Panc1 (cell line): ENCODE results near the gene GRIN2A. TPM values are rescaled to one million over a fixed set of nuclear protein-coding genes. Genes with fewer than 3 reads are reported as not detected.

Experiments
- ATAC-seq: fragments of 200-7000 bp; cut with Tn5 transposase; 2 replicates; pipeline ENCODE4 v1.9.1; 2020; ENCODE audit warnings: mild to moderate bottlenecking, moderate library complexity
- BruUV-seq: library from RNA; stranded (reverse); fragments of 400-500 nt; replicated peaks from 2 replicates; lab custom pipeline; 2021; lab: Mats Ljungman, UMichigan
- CTCF ChIA-PET: fragments of 300-600 bp; sonication (Branson Sonifier 250); formaldehyde crosslinking; loops from one replicate; lab custom pipeline; 2022; ENCODE audit warnings: antibody characterized with exemption; lab: Charles Lee
- POLR2A ChIA-PET: fragments of 300-600 bp; sonication (Branson Sonifier 250); formaldehyde crosslinking; loops from one replicate; lab custom pipeline; 2022; ENCODE audit warnings: antibody characterized with exemption; lab: Charles Lee
- DNase-seq: peaks from one replicate; pipeline ENCODE4 v3.0.0-alpha.2; 2010; ENCODE audit warnings: low read depth, low spot score
- H3K27ac ChIP-seq: 2 replicates; pipeline ENCODE4 v1.5.1; 2011; ENCODE audit warnings: mild to moderate bottlenecking, low read length, inconsistent platforms
- H3K27me3 ChIP-seq: fragments of 200-500 bp; sonication (Bioruptor generic); 2 replicates; pipeline ENCODE4 v1.6.0; 2014; ENCODE audit warnings: low read length, inconsistent platforms; ENCODE audit not compliant: control insufficient read depth, insufficient read depth
- H3K36me3 ChIP-seq: fragments of 200-500 bp; sonication (Bioruptor generic); 2 replicates; pipeline ENCODE4 v1.5.1; 2014; ENCODE audit warnings: inconsistent platforms, mild to moderate bottlenecking, low read length, moderate library complexity; ENCODE audit not compliant: control insufficient read depth, insufficient read depth
- H3K4me1 ChIP-seq: 2 replicates; pipeline ENCODE4 v1.5.1; 2011; ENCODE audit warnings: inconsistent platforms, mild to moderate bottlenecking, low read length, moderate library complexity; ENCODE audit not compliant: control insufficient read depth, insufficient read depth
- H3K4me3 ChIP-seq, 2 experiments: 2 replicates each; pipeline ENCODE4 v1.5.1; 2011 to 2012; ENCODE audit warnings: low read depth in 2 of 2, low read length in 2 of 2, mild to moderate bottlenecking in 2 of 2, inconsistent platforms in 1 of 2, moderate library complexity in 1 of 2
- H3K9me3 ChIP-seq: fragments of 200-500 bp; sonication (Bioruptor generic); 2 replicates; pipeline ENCODE4 v1.5.1; 2014; ENCODE audit warnings: low read depth, mild to moderate bottlenecking, inconsistent platforms, low read length, moderate library complexity; ENCODE audit not compliant: control insufficient read depth, insufficient read depth
- CTCF ChIP-seq: fragments of 450-650 bp; IDR thresholded peaks from 2 replicates; pipeline ENCODE4 v1.5.1; 2017; ENCODE audit warnings: mild to moderate bottlenecking
- POLR2AphosphoS5 ChIP-seq: IDR thresholded peaks from 2 replicates; pipeline ENCODE4 v1.6.1; 2012; ENCODE audit warnings: mild to moderate bottlenecking, low read depth, low read length, moderate library complexity
- REST ChIP-seq, 2 experiments: IDR thresholded peaks; 2 replicates each; pipeline ENCODE4 v1.6.1; 2011 to 2012; ENCODE audit warnings: low read depth in 2 of 2, control low read depth in 1 of 2, low read length in 1 of 2, mild to moderate bottlenecking in 1 of 2, moderate library complexity in 1 of 2; ENCODE audit not compliant: insufficient read depth in 1 of 2
- SIN3A ChIP-seq: IDR thresholded peaks from 2 replicates; pipeline ENCODE4 v1.6.1; 2012; ENCODE audit warnings: low read depth, mild to moderate bottlenecking, low read length, moderate library complexity, borderline replicate concordance; ENCODE audit not compliant: insufficient read depth
- TCF7L2 ChIP-seq: IDR thresholded peaks from 2 replicates; pipeline ENCODE4 v1.6.1; 2011; ENCODE audit warnings: mild to moderate bottlenecking, low read depth, low read length, inconsistent platforms
- in situ Hi-C: cut with HindIII; loops from 2 replicates; pipeline ENCODE4 v1.10.0; 2016; ENCODE audit warnings: low sequenced_read_pairs, low pct_unique_long_range_greater_than_20kb
- intact Hi-C: fragments of 100-400 bp; cut with micrococcal nuclease; formaldehyde crosslinking; loops from one replicate; pipeline ENCODE4 v1.10.0; 2022; ENCODE audit not compliant: unreplicated experiment
- total RNA-seq: library from RNA; stranded (reverse); gene quantifications from one replicate; pipeline ENCODE4 v1.2.1, GENCODE V29; 2021; ENCODE audit not compliant: unreplicated experiment

Gene GRIN2A
- total RNA-seq, 1 experiment from 2014 or later, result 12.3 TPM

- Histone ChIP-seq H3K4me3 (no peak overlapping the region), H3K27ac (no peak overlapping the region), H3K4me1 (no peaks in the 10 kb centered on the region; the same call in 1 of the 2 replicates), H3K9me3 (no peaks in the 10 kb centered on the region), H3K36me3 (no peaks in the 10 kb centered on the region), H3K27me3 (no peaks in the 10 kb centered on the region)
- ATAC-seq (no peak), DNase-seq (no peak)
- in situ Hi-C loops (no loop called here), intact Hi-C loops (no loop called here)
- ChIA-PET POLR2A (no interaction called here), CTCF (no interaction called here)
- no TSS peak for BruUV-seq
- TF ChIP-seq CTCF (no peak), SIN3A (no peak), TCF7L2 (no peak), POLR2AphosphoS5 (no peak), REST (IDR thresholded peaks at IDR 0.05; ENCODE audit: insufficient read depth in 1 of 2, low read depth in 2 of 2, low read length in 1 of 2) (no peak)
Measured at GRCh38 chr16:9802160-9802559, 380.1 kb downstream of the GRIN2A start.

GRCh38 chr16:9801651-9802050 lies 380.6 kb downstream of the GRIN2A start:
- Histone ChIP-seq H3K4me3 (no peak overlapping the region), H3K36me3 (no peaks in the 10 kb centered on the region), H3K27ac (no peak overlapping the region), H3K27me3 (no peaks in the 10 kb centered on the region), H3K4me1 (no peaks in the 10 kb centered on the region; the same call in 1 of the 2 replicates), H3K9me3 (no peaks in the 10 kb centered on the region)
- ATAC-seq (no peak), DNase-seq (no peak)
- intact Hi-C loops, result no loop called here
- in situ Hi-C loops, result no loop called here
- BruUV-seq, result no TSS peak
- TF ChIP-seq TCF7L2 (no peak), POLR2AphosphoS5 (no peak), CTCF (no peak), SIN3A (no peak), REST (IDR thresholded peaks at IDR 0.05; ENCODE audit: insufficient read depth in 1 of 2, low read depth in 2 of 2, low read length in 1 of 2) (no peak)
- ChIA-PET POLR2A (no interaction called here), CTCF (no interaction called here)
